Liver (tissue), 9 donors: Measurements from ENCODE around the gene SELENOF. TPM values are rescaled to one million over a fixed set of nuclear protein-coding genes. Genes with fewer than 3 reads are reported as not detected.
A peak's percentile ranks its signal among the peaks of the same experiment; 100 is the strongest.

Experiments
- DNase-seq: peaks from one replicate; pipeline ENCODE4 v3.0.0-alpha.2; 2017; ENCODE audit warnings: low spot score
- H3K27ac ChIP-seq, 2 donors: one replicate each; pipeline ENCODE4 v1.7.0; 2013; ENCODE audit warnings: inconsistent platforms in 2 of 2, low read length in 2 of 2, control low read depth in 1 of 2, low read depth in 1 of 2, mild to moderate bottlenecking in 1 of 2
- H3K27me3 ChIP-seq, 4 donors: one replicate each; pipeline versions ENCODE4 v1.6.1 to v1.7.0; 2013; ENCODE audit warnings: low read length in 3 of 4, inconsistent platforms in 1 of 4, mild to moderate bottlenecking in 1 of 4, moderate library complexity in 1 of 4; ENCODE audit not compliant: control insufficient read depth in 4 of 4, insufficient read depth in 4 of 4
- H3K36me3 ChIP-seq, 4 donors: one replicate each; pipeline versions ENCODE4 v1.6.1 to v1.7.0; 2013; ENCODE audit warnings: low read length in 3 of 4, mild to moderate bottlenecking in 3 of 4, low read depth in 1 of 4, moderate library complexity in 1 of 4; ENCODE audit not compliant: control insufficient read depth in 4 of 4, insufficient read depth in 3 of 4
- H3K4me1 ChIP-seq, 4 donors: one replicate each; pipeline versions ENCODE4 v1.6.1 to v1.7.0; 2013; ENCODE audit warnings: low read length in 3 of 4, mild to moderate bottlenecking in 3 of 4, moderate library complexity in 1 of 4; ENCODE audit not compliant: control insufficient read depth in 4 of 4, insufficient read depth in 4 of 4
- H3K4me3 ChIP-seq, 3 donors: one replicate each; pipeline versions ENCODE4 v1.6.1 to v1.7.0; 2013; ENCODE audit warnings: low read length in 3 of 3, control low read depth in 1 of 3, low read depth in 1 of 3, mild to moderate bottlenecking in 1 of 3
- H3K9ac ChIP-seq, 2 donors: one replicate each; pipeline ENCODE4 v1.7.0; 2013; ENCODE audit warnings: low read length in 2 of 2, mild to moderate bottlenecking in 2 of 2, moderate library complexity in 2 of 2, control low read depth in 1 of 2, low read depth in 1 of 2
- H3K9me3 ChIP-seq, 4 donors: one replicate each; pipeline versions ENCODE4 v1.6.1 to v1.7.0; 2013; ENCODE audit warnings: low read length in 3 of 4; ENCODE audit not compliant: control insufficient read depth in 4 of 4
- EGR1 ChIP-seq, 2 donors: IDR thresholded peaks; 2 replicates each; pipeline ENCODE4 v1.6.1; 2016 to 2018; ENCODE audit warnings: antibody characterized with exemption in 2 of 2, low read depth in 2 of 2
- FOXA1 ChIP-seq: IDR thresholded peaks from 2 replicates; pipeline ENCODE4 v1.6.1; 2016; ENCODE audit warnings: antibody characterized with exemption
- FOXA2 ChIP-seq: IDR thresholded peaks from 2 replicates; pipeline ENCODE4 v1.6.1; 2016; ENCODE audit warnings: antibody characterized with exemption
- GABPA ChIP-seq, 2 donors: IDR thresholded peaks in 1 of 2; conservative IDR thresholded peaks in 1 of 2; 2 replicates each; pipeline ENCODE4 v1.6.1; 2016; ENCODE audit warnings: antibody characterized with exemption in 2 of 2, mild to moderate bottlenecking in 1 of 2, moderate library complexity in 1 of 2
- HNF4A ChIP-seq, 2 donors: conservative IDR thresholded peaks; 2 replicates each; pipeline ENCODE4 v1.6.1; 2016; ENCODE audit warnings: antibody characterized with exemption in 2 of 2, mild to moderate bottlenecking in 2 of 2
- JUND ChIP-seq, 2 donors: IDR thresholded peaks; 2 replicates each; pipeline ENCODE4 v1.6.1; 2016; ENCODE audit warnings: antibody characterized with exemption in 2 of 2
- MAX ChIP-seq: IDR thresholded peaks from 2 replicates; pipeline ENCODE4 v1.6.1; 2016; ENCODE audit warnings: antibody characterized with exemption
- NR2F2 ChIP-seq: IDR thresholded peaks from 2 replicates; pipeline ENCODE4 v1.6.1; 2016; ENCODE audit warnings: antibody characterized with exemption
- RAD21 ChIP-seq, 2 donors: IDR thresholded peaks; 2 replicates each; pipeline ENCODE4 v1.6.1; 2016; ENCODE audit warnings: antibody characterized with exemption in 2 of 2, mild to moderate bottlenecking in 2 of 2
- REST ChIP-seq: IDR thresholded peaks from 2 replicates; pipeline ENCODE4 v1.6.1; 2016; ENCODE audit warnings: antibody characterized with exemption, mild to moderate bottlenecking
- RXRA ChIP-seq, 2 donors: IDR thresholded peaks; 2 replicates each; pipeline ENCODE4 v1.6.1; 2017 to 2018; ENCODE audit warnings: antibody characterized with exemption in 2 of 2, mild to moderate bottlenecking in 1 of 2
- SP1 ChIP-seq: IDR thresholded peaks from 2 replicates; pipeline ENCODE4 v1.6.1; 2018; ENCODE audit warnings: antibody characterized with exemption, mild to moderate bottlenecking
- TAF1 ChIP-seq: conservative IDR thresholded peaks from 2 replicates; pipeline ENCODE4 v1.6.1; 2016; ENCODE audit warnings: antibody characterized with exemption, mild to moderate bottlenecking
- YY1 ChIP-seq: IDR thresholded peaks from 2 replicates; pipeline ENCODE4 v1.6.1; 2016; ENCODE audit warnings: antibody characterized with exemption, mild to moderate bottlenecking
- ZBTB33 ChIP-seq: IDR thresholded peaks from 2 replicates; pipeline ENCODE4 v1.6.1; 2016; ENCODE audit warnings: antibody characterized with exemption
- WGBS: extraction: QIAGEN DNeasy Blood & Tissue Kit; methylation state at CpG from one replicate; pipeline ENCODE4 v1.1.7; 2013; 5-methylcytosine and 5-hydroxymethylcytosine counted together
- polyA plus RNA-seq, 2 donors: library from polyadenylated mRNA; stranded (reverse) in 1 of 2; unstranded in 1 of 2; fragments of 200-250 nt in 1 of 2; fragments of >200 nt in 1 of 2; fragmentation: Nextera tagmentation in 1 of 2; extraction: Ambion mirVana in 1 of 2; gene quantifications; one replicate each; pipeline versions ENCODE4 v1.2.1 to v1.2.3, GENCODE V29; 2013 to 2015
- total RNA-seq, 2 donors: library from RNA; depleted of rRNA; stranded (reverse); fragments of >200 nt; gene quantifications; one replicate each; pipeline ENCODE4 v1.2.3, GENCODE V29; 2014
- TF ChIP-seq, protein P1 (sequence below): fragments of 150-350 bp; IDR thresholded peaks from 2 replicates; pipeline ENCODE4 v1.5.1; 2017; ENCODE audit warnings: improper control_type of control experiment, low read depth, low read length; ENCODE audit not compliant: missing input control
- TF ChIP-seq, protein P2 (sequence below): IDR thresholded peaks from 2 replicates; pipeline ENCODE4 v1.6.1; 2016; ENCODE audit warnings: antibody characterized with exemption
- donor health status: healthy.
- donor health status: healthy.
- donor health status: healthy.
- donor health status: healthy.
- donor health status: healthy.

The SELENOF gene
- total and polyA plus RNA-seq, 4 donors = 80.4 to 143 (median 99.7) TPM

DNA sequence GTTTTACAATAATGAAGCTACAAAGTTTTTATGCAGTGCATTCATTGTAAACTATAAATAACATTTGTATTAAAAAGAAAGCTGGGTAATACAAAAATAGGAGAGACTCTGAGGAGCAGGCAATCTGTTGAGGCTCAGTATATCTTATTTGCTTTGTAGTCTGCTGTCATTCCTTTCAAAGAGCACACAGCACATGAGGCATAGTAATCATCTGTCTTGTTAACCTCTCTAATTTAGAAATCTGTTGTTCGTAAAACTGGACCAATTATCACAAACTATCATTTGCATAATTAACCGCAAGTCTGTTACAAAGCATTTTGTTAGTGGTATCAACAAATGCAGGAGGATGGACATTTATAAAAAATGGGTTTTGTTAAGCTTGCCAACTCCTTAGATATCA, 51.0 kb downstream of the SELENOF start:
- H3K9me3 ChIP-seq = no peaks in the 10 kb centered on the region
- 96% methylated on average over 2 of the region's 2 CpGs for WGBS
- no peaks in the 10 kb centered on the region for H3K27me3 ChIP-seq
- H3K4me3 ChIP-seq = no peak overlapping the region
- TF ChIP-seq JUND (IDR thresholded peaks at IDR 0.05) (no peak), SP1 (no peak), GABPA (IDR thresholded peaks at IDR 0.05 in 1 of 2, conservative IDR thresholded peaks at IDR 0.05 in 1 of 2) (no peak), MAX (no peak), YY1 (no peak), NR2F2 (no peak), FOXA1 (no peak), FOXA2 (no peak)
- TF ChIP-seq, protein P1, sequence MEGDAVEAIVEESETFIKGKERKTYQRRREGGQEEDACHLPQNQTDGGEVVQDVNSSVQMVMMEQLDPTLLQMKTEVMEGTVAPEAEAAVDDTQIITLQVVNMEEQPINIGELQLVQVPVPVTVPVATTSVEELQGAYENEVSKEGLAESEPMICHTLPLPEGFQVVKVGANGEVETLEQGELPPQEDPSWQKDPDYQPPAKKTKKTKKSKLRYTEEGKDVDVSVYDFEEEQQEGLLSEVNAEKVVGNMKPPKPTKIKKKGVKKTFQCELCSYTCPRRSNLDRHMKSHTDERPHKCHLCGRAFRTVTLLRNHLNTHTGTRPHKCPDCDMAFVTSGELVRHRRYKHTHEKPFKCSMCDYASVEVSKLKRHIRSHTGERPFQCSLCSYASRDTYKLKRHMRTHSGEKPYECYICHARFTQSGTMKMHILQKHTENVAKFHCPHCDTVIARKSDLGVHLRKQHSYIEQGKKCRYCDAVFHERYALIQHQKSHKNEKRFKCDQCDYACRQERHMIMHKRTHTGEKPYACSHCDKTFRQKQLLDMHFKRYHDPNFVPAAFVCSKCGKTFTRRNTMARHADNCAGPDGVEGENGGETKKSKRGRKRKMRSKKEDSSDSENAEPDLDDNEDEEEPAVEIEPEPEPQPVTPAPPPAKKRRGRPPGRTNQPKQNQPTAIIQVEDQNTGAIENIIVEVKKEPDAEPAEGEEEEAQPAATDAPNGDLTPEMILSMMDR = no peak
- TF ChIP-seq, protein P2, sequence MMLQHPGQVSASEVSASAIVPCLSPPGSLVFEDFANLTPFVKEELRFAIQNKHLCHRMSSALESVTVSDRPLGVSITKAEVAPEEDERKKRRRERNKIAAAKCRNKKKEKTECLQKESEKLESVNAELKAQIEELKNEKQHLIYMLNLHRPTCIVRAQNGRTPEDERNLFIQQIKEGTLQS = no peak
- H3K4me1 ChIP-seq = peaks cover 3 to 18% (median 9%) of the 10 kb centered on the region in 4 donors
- H3K9ac ChIP-seq = no peak overlapping the region
- no peaks in the 10 kb centered on the region for H3K36me3 ChIP-seq
- DNase-seq = no peak
- H3K27ac ChIP-seq = no peak overlapping the region

DNA sequence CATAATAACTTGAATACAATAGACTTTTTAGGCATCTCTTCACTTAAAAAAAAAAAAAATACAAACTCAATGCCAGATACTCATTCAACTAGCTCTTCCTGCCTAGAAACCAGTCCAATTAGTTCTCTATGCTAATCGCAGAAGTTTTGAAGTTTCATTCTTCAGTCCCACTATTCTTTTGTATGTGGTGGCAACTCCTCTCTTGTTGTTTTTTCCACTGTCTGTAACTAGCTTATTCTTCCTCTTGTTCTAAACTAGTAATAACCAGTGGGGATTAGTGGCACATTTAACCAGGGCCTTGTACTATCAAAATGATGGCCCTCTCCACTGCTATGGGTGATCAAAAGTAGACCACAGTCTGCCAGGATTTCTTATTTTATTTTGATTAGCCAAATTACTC, 52.5 kb downstream of the SELENOF start:
- Histone ChIP-seq H3K27ac (peak overlapping the region; percentile 35 to 64), H3K27me3 (no peaks in the 10 kb centered on the region), H3K9ac (no peak overlapping the region), H3K9me3 (no peaks in the 10 kb centered on the region), H3K4me1 (peaks cover 3 to 19% (median 8%) of the 10 kb centered on the region in 4 donors), H3K36me3 (no peaks in the 10 kb centered on the region), H3K4me3 (no peak overlapping the region)
- WGBS = 70% methylated on average over 1 of the region's 1 CpG
- no peak for DNase-seq
- no peak for TF ChIP-seq FOXA1
- TF ChIP-seq NR2F2 = no peak
- TF ChIP-seq GABPA (IDR thresholded peaks at IDR 0.05 in 1 of 2, conservative IDR thresholded peaks at IDR 0.05 in 1 of 2) = no peak

DNA sequence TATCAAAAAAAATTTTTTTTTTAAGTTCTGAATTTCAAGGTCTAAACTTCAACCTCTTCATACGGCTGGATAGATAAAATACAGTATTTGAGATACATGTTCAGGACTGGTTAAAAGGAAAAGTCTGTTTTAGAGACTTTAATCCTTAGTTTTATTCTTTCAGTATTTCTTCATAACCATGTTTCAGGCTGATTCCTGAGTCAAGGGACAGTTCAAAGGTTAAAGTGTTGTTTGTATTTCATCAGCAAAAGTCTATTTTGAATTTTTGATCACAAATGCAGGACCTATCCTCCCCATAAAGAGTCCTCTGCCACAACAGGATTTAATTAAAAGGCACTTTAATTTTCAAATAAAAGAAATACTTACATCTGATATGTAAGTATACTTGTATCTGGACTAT, 53.5 kb downstream of the SELENOF start:
- no peaks in the 10 kb centered on the region for H3K9me3 ChIP-seq
- H3K4me1 ChIP-seq = peaks cover 3 to 19% (median 8%) of the 10 kb centered on the region in 4 donors
- no peaks in the 10 kb centered on the region for H3K27me3 ChIP-seq
- H3K4me3 ChIP-seq = peak overlapping the region in 1 of 3 donors; percentile 32
- DNase-seq = no peak
- peak overlapping the region; percentile 64 to 76 for H3K27ac ChIP-seq
- peak overlapping the region; percentile 37 to 45 for H3K9ac ChIP-seq
- WGBS = 38% methylated on average over 1 of the region's 1 CpG
- no peaks in the 10 kb centered on the region for H3K36me3 ChIP-seq
- TF ChIP-seq RAD21 (IDR thresholded peaks at IDR 0.05) (peak in 1 of 2 donors; percentile 18), GABPA (IDR thresholded peaks at IDR 0.05 in 1 of 2, conservative IDR thresholded peaks at IDR 0.05 in 1 of 2) (no peak), MAX (peak; percentile 42), EGR1 (IDR thresholded peaks at IDR 0.05; ENCODE audit: low read depth in 2 of 2) (no peak), RXRA (IDR thresholded peaks at IDR 0.05) (peak; percentile 54 to 65), FOXA1 (peak; percentile 79), ZBTB33 (peak; percentile 46), TAF1 (peak; percentile 43), FOXA2 (peak; percentile 83), JUND (IDR thresholded peaks at IDR 0.05) (peak in 1 of 2 donors; percentile 66), SP1 (peak; percentile 68), REST (no peak), YY1 (no peak), HNF4A (conservative IDR thresholded peaks at IDR 0.05) (peak; percentile 93 to 98), NR2F2 (peak; percentile 65)
- TF ChIP-seq, protein P2 = peak; percentile 87
